ENCODE data around the gene KIAA0319L.
"Not testable (repeated sequence)": the region's sequence is repeated elsewhere in the genome, so short reads cannot be mapped to it uniquely, and the experiment has no call there.

The KIAA0319L gene

GRCh38 chr1:35557118-35557610 is at the start of gene KIAA0319L:
KIAA0319L (minus strand) TSS chr1:35557403; CDS start chr1:35554491, 2,912 bp downstream.
- H3K4me3 ChIP-seq (ENCODE audit: low read depth, low read length), result peak within 1 kb of the TSS; percentile 86

DNA sequence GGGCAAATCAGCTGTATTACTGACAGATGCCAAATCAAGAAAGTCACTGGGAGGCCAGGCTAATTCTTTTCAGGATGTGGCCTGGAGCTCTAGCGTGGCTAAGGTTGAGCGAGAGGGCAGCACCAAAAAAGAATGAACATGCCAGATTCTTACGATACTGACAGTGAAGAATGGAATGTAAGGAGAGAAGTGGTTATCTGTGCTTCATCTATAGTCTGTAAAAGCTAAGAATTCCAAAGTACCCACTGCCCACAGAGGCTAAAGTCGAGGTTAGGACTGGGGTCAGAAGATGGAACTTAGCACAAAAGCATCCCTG is 48.6 kb upstream of the KIAA0319L start:
- no peak overlapping the region for H3K4me3 ChIP-seq (ENCODE audit: low read depth, low read length)

DNA sequence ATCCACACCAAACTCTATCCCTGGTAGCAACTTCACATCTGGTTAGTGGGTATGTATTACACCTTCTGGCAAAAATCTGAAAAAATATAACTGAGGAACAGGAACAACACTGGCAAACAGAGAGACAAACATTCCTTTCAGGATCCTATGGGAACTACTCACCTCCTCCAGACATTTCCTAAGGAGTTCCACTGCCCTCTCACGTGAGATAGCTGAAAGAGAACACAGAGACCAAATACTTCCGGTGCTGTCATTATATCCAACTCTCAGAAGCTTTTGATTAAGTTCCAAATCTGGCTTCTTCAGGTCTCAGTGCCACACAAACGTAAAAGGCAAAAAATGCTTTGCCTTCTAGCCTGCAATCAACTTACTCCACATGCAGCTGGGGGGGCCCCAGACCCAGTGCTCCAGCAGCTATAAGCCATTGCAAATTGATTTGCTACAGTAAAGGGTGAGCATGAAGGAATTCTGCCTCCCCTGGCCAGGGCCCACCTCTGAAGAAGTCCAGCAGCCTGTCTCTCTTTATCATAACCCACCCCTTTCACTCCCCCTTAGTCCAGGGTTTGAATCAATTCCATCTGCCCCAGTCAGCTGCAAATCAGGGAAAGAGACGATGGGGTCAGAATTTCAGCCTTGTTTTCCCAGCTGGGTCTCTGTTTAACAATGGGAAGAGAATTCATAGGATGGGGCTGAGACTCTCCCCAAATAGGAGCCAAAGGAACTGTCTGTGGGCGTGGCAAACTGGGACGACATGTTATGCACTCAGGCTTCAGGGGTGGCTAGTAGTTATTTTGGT is 48.1 kb upstream of the KIAA0319L start:
- no peak overlapping the region for H3K4me3 ChIP-seq (ENCODE audit: low read depth, low read length)

DNA sequence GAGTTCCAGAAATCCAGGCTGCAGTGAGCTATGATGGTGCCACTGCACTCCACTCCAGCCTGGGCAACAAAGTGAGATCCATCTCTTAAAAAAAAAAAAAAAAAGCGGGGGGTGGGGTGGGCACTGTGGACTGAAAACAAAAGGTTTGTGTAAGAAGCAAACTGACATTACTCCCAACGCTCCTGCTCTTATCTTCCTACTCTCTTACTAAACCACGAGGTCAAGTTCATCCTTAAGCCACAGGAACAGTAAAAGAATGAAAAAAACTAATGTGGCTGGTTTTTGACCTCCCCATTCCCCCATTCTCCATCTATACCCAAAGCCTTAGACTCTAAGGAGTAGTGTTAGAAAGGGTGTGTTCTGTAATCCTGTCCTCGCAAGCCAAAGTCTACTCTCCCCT is 46.7 kb upstream of the KIAA0319L start:
- no peak overlapping the region for H3K4me3 ChIP-seq (ENCODE audit: low read depth, low read length)

GRCh38 chr1:35603468-35603867 is 46.3 kb upstream of the KIAA0319L start:
- H3K4me3 ChIP-seq (ENCODE audit: low read depth, low read length), result no peak overlapping the region

GRCh38 chr1:35600593-35600992 is 43.4 kb upstream of the KIAA0319L start:
- H3K4me3 ChIP-seq (ENCODE audit: low read depth, low read length), result no peak overlapping the region

DNA sequence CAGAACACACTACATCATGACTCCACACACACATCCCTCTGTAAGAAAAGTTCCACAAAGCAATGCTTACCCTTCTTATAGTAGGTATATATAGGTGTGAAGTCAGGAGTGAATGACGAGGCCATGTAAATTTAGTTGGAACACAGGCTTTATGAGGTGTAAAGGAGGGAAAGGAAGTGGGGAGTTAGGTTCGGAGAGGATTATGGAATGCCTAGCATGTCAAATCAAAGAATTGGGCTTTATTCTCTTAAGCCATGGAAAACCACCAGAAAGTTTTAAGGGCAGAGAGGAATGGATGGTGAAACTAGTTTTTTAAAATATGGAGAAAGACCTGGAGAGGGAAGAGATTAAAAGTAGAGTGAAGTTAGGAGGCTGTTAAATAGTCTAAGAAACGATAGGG is 42.2 kb upstream of the KIAA0319L start:
- no peak overlapping the region for H3K4me3 ChIP-seq (ENCODE audit: low read depth, low read length)

GRCh38 chr1:35598895-35599294 is 41.7 kb upstream of the KIAA0319L start:
- no peak overlapping the region for H3K4me3 ChIP-seq (ENCODE audit: low read depth, low read length)

DNA sequence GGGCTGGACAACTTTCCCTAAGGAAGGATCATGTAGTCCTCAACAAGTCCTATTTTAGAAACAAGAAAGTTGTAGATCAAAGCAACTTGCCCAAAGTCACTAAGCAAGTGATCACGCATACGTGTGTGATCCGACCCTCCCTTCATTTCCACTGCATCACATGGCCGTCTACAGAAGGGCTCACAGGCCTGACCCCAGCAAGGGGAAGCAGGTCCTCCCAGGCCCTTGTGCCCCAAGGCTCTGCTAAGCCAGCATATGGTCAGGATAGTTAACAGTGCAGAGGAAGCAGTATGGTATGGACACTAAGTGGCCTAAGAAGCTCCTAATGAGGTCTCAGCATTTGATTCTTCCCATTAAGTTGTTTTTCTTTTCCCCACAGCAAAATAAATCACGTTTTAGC is 40.7 kb upstream of the KIAA0319L start:
- no peak overlapping the region for H3K4me3 ChIP-seq (ENCODE audit: low read depth, low read length)

DNA sequence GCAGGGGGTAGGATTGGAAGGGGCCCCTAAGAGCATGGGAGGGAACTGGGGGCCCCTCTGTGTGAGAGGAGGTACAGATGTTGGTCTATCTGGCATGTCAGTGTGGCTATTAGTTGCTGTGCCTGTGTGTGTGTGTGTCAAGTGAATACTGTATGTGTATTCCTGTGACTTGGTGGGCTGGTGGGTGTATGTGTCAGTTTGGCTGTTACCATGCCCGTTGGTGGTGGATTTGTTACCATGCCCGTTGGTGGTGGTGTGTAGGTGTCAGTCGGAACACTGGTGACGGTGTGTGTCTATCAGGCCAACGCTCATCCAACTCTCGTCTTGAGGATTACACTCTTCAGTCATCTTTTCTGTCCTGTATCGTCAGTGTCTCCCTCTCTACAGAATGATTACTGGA is 38.5 kb upstream of the KIAA0319L start:
- H3K4me3 ChIP-seq (ENCODE audit: low read depth, low read length), result no peak overlapping the region

DNA sequence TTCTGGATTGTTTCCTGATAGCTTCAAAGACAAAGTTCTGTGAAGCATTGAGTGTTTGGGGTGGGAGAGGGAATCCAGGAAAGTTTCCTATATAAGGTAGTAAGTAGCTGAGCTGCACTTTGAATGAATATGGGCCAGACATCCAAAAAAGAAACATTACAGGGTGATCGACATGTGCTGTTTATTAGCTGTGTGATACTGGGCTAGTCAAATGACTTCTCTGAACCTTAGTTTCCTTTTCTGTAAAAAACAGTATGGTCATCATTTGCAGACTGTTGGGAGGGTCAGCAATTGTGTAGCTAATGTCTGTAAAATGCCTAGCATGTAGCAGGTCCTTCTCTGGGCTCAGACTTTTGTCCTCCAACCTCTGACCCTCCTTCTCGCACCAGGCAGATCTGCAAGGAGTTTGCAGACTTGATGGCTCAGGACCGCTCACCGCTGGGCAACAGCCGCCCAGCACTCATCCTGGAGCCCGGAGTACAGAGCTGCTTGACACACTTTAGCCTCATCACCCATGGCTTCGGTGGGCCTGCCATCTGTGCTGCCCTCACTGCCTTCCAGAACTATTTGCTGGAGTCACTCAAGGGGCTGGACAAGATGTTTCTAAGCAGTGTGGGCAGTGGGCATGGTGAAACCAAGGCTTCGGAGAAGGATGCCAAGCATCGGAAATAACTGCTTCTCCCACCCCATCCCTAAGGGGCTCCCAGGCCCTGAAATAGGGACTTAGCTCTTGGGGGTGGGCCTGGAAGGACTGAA is 37.0 kb upstream of the KIAA0319L start:
- H3K4me3 ChIP-seq (ENCODE audit: low read depth, low read length), result no peak overlapping the region

GRCh38 chr1:35592991-35593769 is 36.0 kb upstream of the KIAA0319L start:
- no peak overlapping the region for H3K4me3 ChIP-seq (ENCODE audit: low read depth, low read length)

DNA sequence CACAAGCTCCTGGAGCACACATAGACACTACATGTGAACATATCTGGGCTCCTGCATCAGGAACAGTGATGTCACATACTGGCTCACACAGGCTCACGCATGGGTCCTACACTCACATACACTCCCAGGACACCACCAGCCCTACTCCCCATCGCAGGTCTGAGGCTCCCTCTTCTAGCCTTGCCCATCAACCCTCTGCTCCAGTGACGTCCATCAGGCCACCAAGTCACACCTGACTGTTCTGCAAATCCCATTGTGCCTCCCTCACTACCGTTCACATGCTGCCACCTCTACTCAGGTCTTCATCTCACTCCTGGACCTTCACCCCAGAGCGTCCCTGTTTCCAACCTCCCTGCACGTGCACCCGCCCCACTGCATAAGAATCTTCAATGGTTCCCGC is 34.0 kb upstream of the KIAA0319L start:
- no peak overlapping the region for H3K4me3 ChIP-seq (ENCODE audit: low read depth, low read length)

GRCh38 chr1:35590476-35591040 is 33.4 kb upstream of the KIAA0319L start:
- H3K4me3 ChIP-seq (ENCODE audit: low read depth, low read length), result no peak overlapping the region

DNA sequence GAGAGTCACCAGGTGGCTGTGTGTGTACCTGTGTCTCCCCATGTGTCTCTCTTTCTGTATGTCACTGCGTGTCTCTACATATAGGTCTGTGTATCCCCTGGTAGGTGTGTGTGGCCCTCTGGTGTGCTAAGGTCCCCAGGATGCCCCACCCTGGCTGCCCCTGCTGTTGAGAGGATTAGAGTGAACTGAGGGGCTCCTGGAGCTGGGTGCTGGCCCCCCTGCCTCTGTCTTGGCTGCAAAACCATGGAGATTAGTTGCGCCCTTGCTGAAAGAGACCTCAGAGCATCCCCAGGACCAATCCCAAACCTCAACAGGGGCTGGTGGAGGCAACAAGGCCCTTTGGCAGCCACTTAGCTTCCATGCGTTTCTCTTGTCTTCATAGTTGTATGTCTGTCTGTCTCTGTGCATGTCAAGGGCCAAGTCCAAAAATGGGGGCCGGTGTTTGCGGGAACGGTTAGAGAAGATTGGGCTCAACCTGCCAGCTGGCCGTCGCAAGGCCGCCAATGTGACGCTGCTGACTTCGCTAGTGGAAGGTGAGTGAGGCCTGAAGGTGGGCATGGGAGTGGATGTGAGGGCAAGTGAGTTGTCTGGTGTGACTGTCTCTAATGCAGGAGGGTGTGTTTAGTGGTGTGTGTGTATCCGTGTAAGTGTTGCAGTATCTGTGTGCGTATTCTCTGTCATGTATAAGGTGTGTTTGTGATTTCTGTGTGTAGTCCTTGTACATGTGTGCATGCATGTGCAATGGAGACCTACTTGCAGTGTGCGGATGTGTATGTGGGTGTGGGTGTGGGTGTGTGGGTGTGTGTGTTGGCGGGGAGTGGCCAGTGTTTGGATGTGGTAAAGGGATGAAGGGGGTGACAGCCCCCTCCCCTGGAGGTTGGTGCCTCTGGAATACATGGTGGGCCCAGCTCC is 32.6 kb upstream of the KIAA0319L start:
- H3K4me3 ChIP-seq (ENCODE audit: low read depth, low read length), result no peak overlapping the region

DNA sequence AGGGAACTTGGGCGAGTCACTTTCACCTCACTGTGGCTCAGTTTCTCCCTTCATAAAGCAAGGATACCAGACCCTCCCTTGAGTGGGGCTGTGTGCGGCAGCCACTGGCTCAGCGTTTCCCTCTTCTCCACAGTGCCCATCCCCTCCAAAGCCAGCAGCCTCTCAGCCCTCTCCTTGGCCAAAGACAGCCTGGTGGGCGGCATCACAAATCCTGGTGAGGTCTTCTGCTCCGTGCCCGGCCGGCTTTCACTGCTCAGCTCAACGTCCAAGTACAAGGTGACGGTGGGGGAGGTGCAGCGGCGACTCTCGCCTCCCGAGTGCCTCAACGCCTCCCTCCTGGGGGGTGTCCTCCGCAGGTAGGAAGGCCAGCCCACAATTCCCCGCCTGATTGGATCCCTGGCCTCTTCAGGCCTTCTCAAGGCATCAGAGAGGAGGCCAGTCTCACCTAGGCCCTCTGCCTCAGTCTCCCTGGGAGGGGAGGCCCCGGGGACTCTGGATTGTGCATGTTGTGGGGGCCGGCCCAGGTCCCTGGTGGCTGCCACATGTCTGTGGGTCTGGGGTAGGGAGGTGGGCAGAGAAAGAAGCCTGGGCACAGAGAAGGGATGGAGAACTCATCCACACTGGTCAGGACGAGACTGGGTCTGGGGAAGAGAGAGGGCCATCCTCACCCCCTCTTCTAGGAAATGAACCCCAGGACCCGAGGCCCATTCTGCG is 31.2 kb upstream of the KIAA0319L start:
- no peak overlapping the region for H3K4me3 ChIP-seq (ENCODE audit: low read depth, low read length)

GRCh38 chr1:35587736-35588135 is 30.5 kb upstream of the KIAA0319L start:
- H3K4me3 ChIP-seq (ENCODE audit: low read depth, low read length), result no peak overlapping the region

DNA sequence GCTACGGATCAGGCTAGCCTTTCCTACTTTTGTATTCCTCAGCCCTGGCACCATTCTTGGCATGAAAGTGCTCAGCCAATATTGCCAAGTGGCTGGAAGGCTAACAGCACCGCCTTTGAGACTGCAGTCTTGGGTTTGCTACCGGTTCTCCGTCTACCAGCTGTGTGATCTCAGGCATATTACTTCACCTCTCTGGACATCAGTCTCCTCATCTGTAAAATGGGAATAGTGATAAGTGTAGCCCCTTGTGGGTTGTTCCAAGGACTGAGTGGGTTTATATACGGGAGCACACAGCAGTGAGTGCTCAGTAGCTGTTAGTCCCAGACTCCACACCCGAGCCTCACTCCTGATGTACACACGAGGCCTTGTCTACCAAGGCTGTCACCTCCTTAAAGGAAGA is 29.6 kb upstream of the KIAA0319L start:
- no peak overlapping the region for H3K4me3 ChIP-seq (ENCODE audit: low read depth, low read length)

DNA sequence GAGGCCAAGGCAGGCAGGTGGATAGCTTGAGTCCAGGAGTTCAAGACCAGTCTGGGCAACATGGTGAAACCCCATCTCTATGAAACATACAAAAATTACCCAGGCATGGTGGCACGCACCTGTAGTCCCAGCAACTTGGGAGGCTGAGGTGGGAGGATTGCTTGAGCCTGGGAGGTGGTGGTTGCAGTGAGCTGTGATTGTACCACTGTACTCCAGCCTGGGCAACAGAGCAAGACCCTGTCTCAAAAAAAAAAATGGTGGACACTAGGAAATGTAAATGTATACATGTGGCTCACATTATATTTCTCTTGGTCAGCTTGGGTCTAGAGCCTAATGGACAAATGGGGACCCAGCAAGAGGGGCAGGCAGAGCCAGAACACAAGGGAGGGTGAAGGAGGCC is 28.6 kb upstream of the KIAA0319L start:
- not testable (repeated sequence) for H3K4me3 ChIP-seq (ENCODE audit: low read depth, low read length)

- no peak overlapping the region for H3K4me3 ChIP-seq (ENCODE audit: low read depth, low read length)
Observed at GRCh38 chr1:35585281-35585680, 28.1 kb upstream of the KIAA0319L start.
